ENCODE data around the gene LRRC7. TPM values are rescaled to one million over a fixed set of nuclear protein-coding genes. Genes with fewer than 3 reads are reported as not detected.

LRRC7 gene
- total RNA-seq, 4 donors from 2014 or later, result 0.62 to 2.1 (median 1.3) TPM

DNA sequence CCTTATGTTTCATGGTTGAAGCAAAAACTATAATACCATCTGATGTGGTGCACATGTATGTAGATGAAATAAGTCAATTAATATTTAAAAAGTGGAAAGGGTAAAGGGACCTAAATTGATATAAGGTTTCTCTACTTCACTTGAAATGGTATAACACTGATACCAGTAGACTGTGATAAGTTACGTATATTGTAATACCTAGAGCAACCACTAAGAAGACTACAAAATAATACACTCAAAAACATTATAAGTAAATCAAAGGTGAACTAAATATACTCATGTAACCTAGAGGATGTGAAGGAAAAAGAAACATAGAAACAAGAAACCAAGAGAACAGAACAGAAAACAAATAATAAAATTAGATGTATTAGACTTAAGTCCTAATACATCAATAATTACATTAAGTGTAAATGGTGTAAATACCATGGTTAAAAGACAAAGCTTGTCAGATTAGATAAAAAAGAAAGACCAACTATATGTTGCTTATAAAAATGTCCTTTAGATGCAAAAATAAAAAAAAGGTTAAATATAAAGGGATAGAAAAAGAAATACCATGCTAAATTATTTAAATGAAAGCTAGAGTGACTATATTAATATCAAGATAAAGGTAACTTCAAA, 118.8 kb downstream of the LRRC7 start:
- H3K4me1 ChIP-seq, result no peaks in the 10 kb centered on the region
- intact Hi-C loops (cut with DNase I; ENCODE audit: low total_unique reads) (no loop called here), in situ Hi-C loops (cut with MboI; ENCODE audit: low sequenced_read_pairs in 4 of 4) (no loop called here)
- no peak overlapping the region for H3K27ac ChIP-seq
- ATAC-seq (no peak), DNase-seq (no peak)
- no peak overlapping the region for H3K4me3 ChIP-seq
- no peak for TF ChIP-seq POLR2A (IDR thresholded peaks at IDR 0.05)
- TF ChIP-seq, protein P1, sequence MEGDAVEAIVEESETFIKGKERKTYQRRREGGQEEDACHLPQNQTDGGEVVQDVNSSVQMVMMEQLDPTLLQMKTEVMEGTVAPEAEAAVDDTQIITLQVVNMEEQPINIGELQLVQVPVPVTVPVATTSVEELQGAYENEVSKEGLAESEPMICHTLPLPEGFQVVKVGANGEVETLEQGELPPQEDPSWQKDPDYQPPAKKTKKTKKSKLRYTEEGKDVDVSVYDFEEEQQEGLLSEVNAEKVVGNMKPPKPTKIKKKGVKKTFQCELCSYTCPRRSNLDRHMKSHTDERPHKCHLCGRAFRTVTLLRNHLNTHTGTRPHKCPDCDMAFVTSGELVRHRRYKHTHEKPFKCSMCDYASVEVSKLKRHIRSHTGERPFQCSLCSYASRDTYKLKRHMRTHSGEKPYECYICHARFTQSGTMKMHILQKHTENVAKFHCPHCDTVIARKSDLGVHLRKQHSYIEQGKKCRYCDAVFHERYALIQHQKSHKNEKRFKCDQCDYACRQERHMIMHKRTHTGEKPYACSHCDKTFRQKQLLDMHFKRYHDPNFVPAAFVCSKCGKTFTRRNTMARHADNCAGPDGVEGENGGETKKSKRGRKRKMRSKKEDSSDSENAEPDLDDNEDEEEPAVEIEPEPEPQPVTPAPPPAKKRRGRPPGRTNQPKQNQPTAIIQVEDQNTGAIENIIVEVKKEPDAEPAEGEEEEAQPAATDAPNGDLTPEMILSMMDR (IDR thresholded peaks at IDR 0.05 in 4 of 5, conservative IDR thresholded peaks at IDR 0.05 in 1 of 5), result no peak
- H3K27me3 ChIP-seq, result no peaks in the 10 kb centered on the region
- no peaks in the 10 kb centered on the region for H3K36me3 ChIP-seq
- no peaks in the 10 kb centered on the region for H3K9me3 ChIP-seq

DNA sequence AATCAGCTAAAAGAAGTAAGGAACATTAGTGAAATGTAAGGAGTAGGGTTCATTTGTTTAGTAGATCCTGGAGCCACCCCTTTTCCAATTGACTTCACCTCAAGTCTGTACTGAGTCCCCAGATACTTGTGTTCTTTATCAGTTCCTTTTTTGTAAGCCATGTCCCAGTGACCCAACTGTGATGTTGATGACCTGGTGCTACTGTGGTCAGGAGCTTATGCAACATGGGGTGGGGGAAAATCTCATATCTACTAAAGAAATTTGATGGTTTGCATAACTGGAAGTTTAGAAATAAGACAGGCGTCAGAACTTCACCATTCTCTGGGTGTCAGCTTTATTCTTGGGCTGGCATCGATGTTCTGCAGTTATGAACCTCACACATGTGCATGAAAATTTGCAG, 120.5 kb downstream of the LRRC7 start:
- ATAC-seq (no peak), DNase-seq (no peak)
- no peak overlapping the region for H3K4me3 ChIP-seq
- no peaks in the 10 kb centered on the region for H3K36me3 ChIP-seq
- in situ Hi-C loops (cut with MboI; ENCODE audit: low sequenced_read_pairs in 4 of 4) (no loop called here), intact Hi-C loops (cut with DNase I; ENCODE audit: low total_unique reads) (no loop called here)
- no peak overlapping the region for H3K27ac ChIP-seq
- no peaks in the 10 kb centered on the region for H3K27me3 ChIP-seq
- TF ChIP-seq, protein P1 (IDR thresholded peaks at IDR 0.05 in 4 of 5, conservative IDR thresholded peaks at IDR 0.05 in 1 of 5), result no peak
- no peak for TF ChIP-seq POLR2A (IDR thresholded peaks at IDR 0.05)
- no peaks in the 10 kb centered on the region for H3K9me3 ChIP-seq
- H3K4me1 ChIP-seq, result no peaks in the 10 kb centered on the region

DNA sequence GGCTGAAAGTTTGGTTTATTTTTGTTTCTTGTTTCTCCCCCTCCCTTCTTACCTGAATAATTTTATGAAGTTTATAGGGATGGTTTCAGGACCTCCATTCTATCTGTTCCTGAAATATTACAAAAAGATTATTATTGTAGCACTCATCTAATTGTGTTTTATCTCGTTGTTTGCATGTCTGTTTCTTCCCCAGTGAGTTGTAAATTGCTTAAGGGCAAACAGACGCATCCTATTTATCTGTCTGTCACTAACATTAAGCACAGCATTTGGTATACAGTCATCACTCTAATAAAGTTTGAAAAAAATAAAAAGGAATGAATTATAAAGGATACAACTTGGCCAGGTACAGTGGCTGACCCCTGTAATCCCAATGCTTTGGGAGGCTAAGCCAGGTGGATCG, 123.5 kb downstream of the LRRC7 start:
- Histone ChIP-seq H3K4me1 (no peaks in the 10 kb centered on the region), H3K4me3 (no peak overlapping the region), H3K9me3 (no peaks in the 10 kb centered on the region), H3K27me3 (no peaks in the 10 kb centered on the region), H3K27ac (no peak overlapping the region), H3K36me3 (no peaks in the 10 kb centered on the region)
- no peak for TF ChIP-seq POLR2A (IDR thresholded peaks at IDR 0.05)
- TF ChIP-seq, protein P1 (IDR thresholded peaks at IDR 0.05 in 4 of 5, conservative IDR thresholded peaks at IDR 0.05 in 1 of 5), result no peak
- ATAC-seq (no peak), DNase-seq (no peak)
- in situ Hi-C loops (cut with MboI; ENCODE audit: low sequenced_read_pairs in 4 of 4) (no loop called here), intact Hi-C loops (cut with DNase I; ENCODE audit: low total_unique reads) (no loop called here)

GRCh38 chr1:69693921-69694675, 126.4 kb downstream of the LRRC7 start:
- in situ Hi-C loops (cut with MboI; ENCODE audit: low sequenced_read_pairs in 4 of 4) (no loop called here), intact Hi-C loops (cut with DNase I; ENCODE audit: low total_unique reads) (no loop called here)
- ATAC-seq (no peak), DNase-seq (no peak)
- H3K27me3 ChIP-seq, result no peaks in the 10 kb centered on the region
- TF ChIP-seq POLR2A (IDR thresholded peaks at IDR 0.05), result no peak
- TF ChIP-seq, protein P1 (IDR thresholded peaks at IDR 0.05 in 4 of 5, conservative IDR thresholded peaks at IDR 0.05 in 1 of 5), result no peak
- H3K27ac ChIP-seq, result no peak overlapping the region
- H3K4me3 ChIP-seq, result no peak overlapping the region
- no peaks in the 10 kb centered on the region for H3K4me1 ChIP-seq
- H3K36me3 ChIP-seq, result no peaks in the 10 kb centered on the region
- no peaks in the 10 kb centered on the region for H3K9me3 ChIP-seq

Data from gastrocnemius medialis (tissue), 4 donors.